Neural cell (in vitro differentiated cells): Measurements from ENCODE around the gene LCE1D.

Experiments
- CTCF ChIP-seq: fragments of 450-650 bp; IDR thresholded peaks from 2 replicates; pipeline ENCODE4 v1.5.1; 2014; ENCODE audit warnings: antibody characterized with exemption, mild to moderate bottlenecking, moderate library complexity; ENCODE audit not compliant: poor library complexity, severe bottlenecking
- EP300 ChIP-seq: fragments of 450-650 bp; conservative IDR thresholded peaks from 2 replicates; pipeline ENCODE4 v1.6.1; 2014; ENCODE audit warnings: antibody characterized with exemption, mild to moderate bottlenecking, moderate library complexity; ENCODE audit not compliant: poor library complexity, severe bottlenecking
- EZH2 ChIP-seq: fragments of 200-600, 300-800 bp; shearing (Covaris generic), sonication (generic); IDR thresholded peaks from 2 replicates; pipeline ENCODE4 v1.6.1; 2014; ENCODE audit warnings: antibody characterized with exemption, low read length, borderline replicate concordance, mild to moderate bottlenecking; ENCODE audit not compliant: insufficient read depth, poor library complexity, severe bottlenecking
- MXI1 ChIP-seq: fragments of 450-650 bp; conservative IDR thresholded peaks from 2 replicates; pipeline ENCODE4 v1.6.1; 2014; ENCODE audit warnings: antibody characterized with exemption, mild to moderate bottlenecking; ENCODE audit not compliant: poor library complexity, severe bottlenecking
- RAD21 ChIP-seq: fragments of 450-650 bp; conservative IDR thresholded peaks from 2 replicates; pipeline ENCODE4 v1.6.1; 2014; ENCODE audit warnings: antibody characterized with exemption, mild to moderate bottlenecking, moderate library complexity
- REST ChIP-seq: IDR thresholded peaks from 2 replicates; pipeline ENCODE4 v1.6.1; 2012; ENCODE audit warnings: borderline replicate concordance
- SMC3 ChIP-seq: fragments of 450-650 bp; conservative IDR thresholded peaks from 2 replicates; pipeline ENCODE4 v1.6.1; 2014; ENCODE audit warnings: antibody characterized with exemption, mild to moderate bottlenecking, moderate library complexity; ENCODE audit not compliant: poor library complexity
- TAF1 ChIP-seq: IDR thresholded peaks from 2 replicates; pipeline ENCODE4 v1.6.1; 2012; ENCODE audit warnings: low read depth

GRCh38 chr1:152747831-152748230 is 48.7 kb upstream of the LCE1D start:
- TF ChIP-seq CTCF (no peak), REST (no peak), EZH2 (no peak), EP300 (no peak), RAD21 (no peak), SMC3 (no peak), MXI1 (no peak), TAF1 (no peak)
